T-cell (primary cell): ENCODE results near the gene MEX3C. TPM values are rescaled to one million over a fixed set of nuclear protein-coding genes. Genes with fewer than 3 reads are reported as not detected.

ENCODE experiments used
- ATAC-seq, 4 experiments: fragments of 200-7000 bp in 3 of 4; fragments of 150-1000 bp in 1 of 4; cut with Tn5 transposase; replicated peaks in 1 of 4; 1 replicate in 3 of 4; 2 replicates in 1 of 4; pipeline ENCODE4 v1.10.0; 2021; ENCODE audit warnings: moderate library complexity in 3 of 4, mild to moderate bottlenecking in 2 of 4, moderate number of reproducible peaks in 1 of 4
- CTCF ChIA-PET, 2 donors: fragments of 300-600 bp; sonication (Branson Sonifier 250); formaldehyde crosslinking; loops; one replicate each; lab custom pipeline; 2022; ENCODE audit warnings: antibody characterized with exemption in 2 of 2; lab: Charles Lee
- POLR2A ChIA-PET, 2 donors: fragments of 300-600 bp; sonication (Branson Sonifier 250); formaldehyde crosslinking; loops; one replicate each; lab custom pipeline; 2022; ENCODE audit warnings: antibody characterized with exemption in 2 of 2; lab: Charles Lee
- DNase-seq, 35 experiments: peaks; one replicate each; pipeline versions ENCODE4 v3.0.0 to v3.0.0-alpha.2; 2013 to 2023
- H3K27ac ChIP-seq: one replicate; pipeline ENCODE4 v1.5.1; 2013; ENCODE audit warnings: low read length
- H3K27me3 ChIP-seq, 2 experiments: replicated peaks in 1 of 2; 1 replicate in 1 of 2; 2 replicates in 1 of 2; pipeline versions ENCODE4 v1.6.1 to v1.7.0; 2013; ENCODE audit warnings: low read length in 1 of 2, mixed read lengths in 1 of 2; ENCODE audit not compliant: control insufficient read depth in 2 of 2, insufficient read depth in 2 of 2; ENCODE audit errors: extremely low read depth in 1 of 2
- H3K36me3 ChIP-seq, 2 donors: 1 replicate in 1 of 2; 2 replicates in 1 of 2; pipeline versions ENCODE4 v1.6.1 to v1.7.0; 2013; ENCODE audit warnings: low read length in 1 of 2; ENCODE audit not compliant: control insufficient read depth in 2 of 2, insufficient read depth in 1 of 2; ENCODE audit errors: extremely low read depth in 1 of 2
- H3K4me1 ChIP-seq, 2 experiments: 1 replicate in 1 of 2; 2 replicates in 1 of 2; pipeline versions ENCODE4 v1.6.1 to v1.7.0; 2013; ENCODE audit warnings: low read length in 2 of 2, mixed read lengths in 1 of 2; ENCODE audit not compliant: insufficient read depth in 2 of 2, control insufficient read depth in 1 of 2; ENCODE audit errors: extremely low read depth in 1 of 2
- H3K4me3 ChIP-seq, 2 donors: 1 replicate in 1 of 2; 2 replicates in 1 of 2; pipeline versions ENCODE4 v1.5.1 to v1.7.0; 2013; ENCODE audit warnings: mild to moderate bottlenecking in 2 of 2, low read length in 1 of 2, moderate library complexity in 1 of 2; ENCODE audit not compliant: control insufficient read depth in 1 of 2; ENCODE audit errors: extremely low read depth in 1 of 2
- H3K9me3 ChIP-seq: 2 replicates; pipeline ENCODE4 v1.7.0; 2013
- H3K27ac Mint-ChIP-seq, 2 donors: one replicate each; pipeline ENCODE4 v1.8.0; 2020 to 2021; ENCODE audit warnings: mild to moderate bottlenecking in 2 of 2, mixed read lengths in 2 of 2
- H3K27me3 Mint-ChIP-seq, 2 donors: one replicate each; pipeline ENCODE4 v1.8.0; 2021 to 2022; ENCODE audit warnings: mixed read lengths in 2 of 2
- H3K36me3 Mint-ChIP-seq: one replicate; pipeline ENCODE4 v1.8.0; 2021; ENCODE audit warnings: mixed read lengths
- H3K4me1 Mint-ChIP-seq, 3 donors: one replicate each; pipeline ENCODE4 v1.8.0; 2020 to 2022; ENCODE audit warnings: mixed read lengths in 3 of 3, mild to moderate bottlenecking in 1 of 3
- H3K4me3 Mint-ChIP-seq, 3 donors: one replicate each; pipeline ENCODE4 v1.8.0; 2020 to 2022; ENCODE audit warnings: mild to moderate bottlenecking in 3 of 3, mixed read lengths in 3 of 3, moderate library complexity in 3 of 3
- H3K9me3 Mint-ChIP-seq, 3 donors: one replicate each; pipeline ENCODE4 v1.8.0; 2020 to 2022; ENCODE audit warnings: mixed read lengths in 3 of 3
- WGBS: methylation state at CpG from one replicate; pipeline ENCODE4 v1.1.5; 2013; ENCODE audit warnings: missing lambda C conversion rate; ENCODE audit not compliant: insufficient coverage; 5-methylcytosine and 5-hydroxymethylcytosine counted together
- total RNA-seq, 35 experiments: library from RNA in 6 of 35; stranded (reverse) in 6 of 35; fragments of 120-200 nt in 1 of 35; gene quantifications; one replicate each; pipeline versions ENCODE4 v1.2.1 to v1.2.4 and lab custom pipeline; 2013 to 2026

The MEX3C gene
- total RNA-seq, 5 donors from 2014 or later (not counting 1 experiment from before 2014, with no cell fraction given) = 45.3 to 64.2 (median 52.0) TPM

DNA sequence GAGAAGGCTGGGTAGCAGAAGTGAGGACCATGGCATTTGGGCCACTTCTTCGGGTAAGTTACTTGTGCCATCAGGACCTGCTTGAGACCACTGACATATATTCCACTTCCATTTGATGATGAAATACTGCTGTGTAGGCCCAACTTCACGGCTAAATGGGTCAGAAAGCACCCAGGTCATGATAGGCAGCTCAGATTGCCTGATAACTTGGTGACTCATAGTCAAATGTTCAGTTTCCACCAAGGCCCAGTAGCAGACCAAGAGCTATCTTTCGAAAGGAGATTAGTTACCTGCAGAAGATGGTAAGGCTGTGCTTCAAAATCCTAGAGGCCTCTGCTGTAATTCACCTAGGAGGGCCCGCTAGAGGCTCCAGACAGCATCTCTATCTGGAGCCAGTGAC lies 31.8 kb upstream of the MEX3C start:
- ChIA-PET CTCF (no interaction called here), POLR2A (no interaction called here)
- 83% methylated on average over 4 of the region's 4 CpGs for WGBS
- Mint-ChIP-seq H3K27ac (no peak overlapping the region), H3K36me3 (no peaks in the 10 kb centered on the region), H3K27me3 (peaks cover 3 to 4% of the 10 kb centered on the region in 2 donors), H3K9me3 (peaks cover 0 to 4% (median 0%) of the 10 kb centered on the region in 3 donors), H3K4me3 (no peak overlapping the region), H3K4me1 (no peaks in the 10 kb centered on the region)
- Histone ChIP-seq H3K27ac (no peak overlapping the region), H3K4me1 (no peaks in the 10 kb centered on the region), H3K9me3 (no peaks in the 10 kb centered on the region), H3K4me3 (no peak overlapping the region), H3K36me3 (no peaks in the 10 kb centered on the region), H3K27me3 (no peaks in the 10 kb centered on the region)
- ATAC-seq = no peak
- no peak for DNase-seq

DNA sequence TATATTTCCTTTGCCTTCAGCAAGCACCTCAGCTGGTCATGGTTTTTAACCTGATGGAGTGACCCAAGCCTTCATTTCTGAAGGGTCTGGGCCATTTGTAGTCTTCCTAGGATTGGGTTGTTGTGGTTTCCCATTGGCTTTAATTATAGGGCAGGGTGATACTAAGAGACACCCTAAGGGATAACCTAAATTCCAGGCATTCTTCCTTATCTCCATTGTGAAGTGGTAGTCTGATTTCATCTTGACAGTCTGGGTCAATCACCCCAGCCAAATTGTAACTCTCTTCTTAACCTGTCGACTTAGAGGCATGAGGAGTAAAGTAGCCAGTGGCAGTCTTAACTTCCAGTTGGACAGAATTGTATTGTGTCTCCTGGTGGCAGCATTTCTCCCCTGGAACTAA lies 30.2 kb upstream of the MEX3C start:
- H3K27me3 ChIP-seq = no peaks in the 10 kb centered on the region
- no peaks in the 10 kb centered on the region for H3K9me3 ChIP-seq
- Mint-ChIP-seq H3K9me3 (peaks cover 0 to 4% (median 0%) of the 10 kb centered on the region in 3 donors), H3K4me1 (no peaks in the 10 kb centered on the region), H3K27me3 (peaks cover 0 to 3% of the 10 kb centered on the region in 2 donors), H3K36me3 (no peaks in the 10 kb centered on the region), H3K27ac (no peak overlapping the region), H3K4me3 (no peak overlapping the region)
- no peak for ATAC-seq
- H3K4me1 ChIP-seq = no peaks in the 10 kb centered on the region
- H3K36me3 ChIP-seq = no peaks in the 10 kb centered on the region
- no peak overlapping the region for H3K4me3 ChIP-seq
- ChIA-PET POLR2A (no interaction called here), CTCF (no interaction called here)
- no peak overlapping the region for H3K27ac ChIP-seq
- DNase-seq = no peak
- no CpG with 5 or more reads among the region's 1 CpG for WGBS

DNA sequence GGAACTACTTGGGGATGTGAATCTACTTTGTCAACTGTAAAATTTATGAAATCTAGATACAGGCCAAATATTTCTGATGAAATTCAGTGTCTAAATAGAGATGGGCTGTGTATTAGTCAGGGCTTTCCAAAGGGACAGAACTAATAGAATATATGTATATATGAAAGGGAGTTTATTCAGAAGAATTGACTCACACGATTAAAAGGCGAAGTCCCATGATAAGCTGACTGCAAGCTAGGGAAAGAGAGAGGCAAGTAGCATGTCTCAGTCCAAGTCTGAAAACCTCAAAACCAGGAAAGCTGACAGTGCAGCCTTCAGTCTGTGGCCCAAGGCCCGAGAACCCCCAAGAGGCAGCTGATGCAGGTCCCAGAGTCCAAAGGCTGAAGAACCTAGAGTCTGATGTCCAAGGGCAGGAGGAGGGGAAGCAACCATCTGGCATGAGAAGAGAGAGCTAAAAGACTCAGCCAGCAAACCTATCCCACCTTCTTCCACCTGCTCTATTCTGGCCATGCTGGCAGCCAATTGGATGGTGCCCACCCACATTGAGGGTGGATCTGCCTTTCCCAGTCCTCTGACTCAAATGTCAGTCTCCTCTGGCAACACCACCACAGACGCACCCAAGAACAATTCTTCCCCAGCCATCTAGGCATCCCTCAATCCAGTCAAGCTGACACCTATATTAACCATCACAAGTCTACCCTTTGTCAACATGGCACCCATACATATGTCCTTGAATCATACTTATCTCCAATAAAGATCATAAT lies 29.3 kb upstream of the MEX3C start:
- H3K4me3 ChIP-seq = no peak overlapping the region
- no peak for ATAC-seq
- H3K4me1 ChIP-seq = no peaks in the 10 kb centered on the region
- WGBS = 98% methylated on average over 3 of the region's 4 CpGs
- Mint-ChIP-seq H3K27me3 (peaks cover 0 to 3% of the 10 kb centered on the region in 2 donors), H3K9me3 (peaks cover 0 to 4% (median 0%) of the 10 kb centered on the region in 3 donors), H3K27ac (no peak overlapping the region), H3K4me3 (no peak overlapping the region), H3K36me3 (no peaks in the 10 kb centered on the region), H3K4me1 (no peaks in the 10 kb centered on the region)
- POLR2A ChIA-PET = interaction anchor here in 1 of 2 donors (0.6 kb wide), 1 partner anchor 22 kb away, joined by 3 read pairs; no protein-coding TSS in a partner anchor
- H3K27me3 ChIP-seq = no peaks in the 10 kb centered on the region
- no peak overlapping the region for H3K27ac ChIP-seq
- CTCF ChIA-PET = interaction anchor here in 1 of 2 donors (0.6 kb wide), 1 partner anchor 20 kb away, joined by 3 read pairs; no protein-coding TSS in a partner anchor
- no peaks in the 10 kb centered on the region for H3K36me3 ChIP-seq
- no peak for DNase-seq
- H3K9me3 ChIP-seq = no peaks in the 10 kb centered on the region

DNA sequence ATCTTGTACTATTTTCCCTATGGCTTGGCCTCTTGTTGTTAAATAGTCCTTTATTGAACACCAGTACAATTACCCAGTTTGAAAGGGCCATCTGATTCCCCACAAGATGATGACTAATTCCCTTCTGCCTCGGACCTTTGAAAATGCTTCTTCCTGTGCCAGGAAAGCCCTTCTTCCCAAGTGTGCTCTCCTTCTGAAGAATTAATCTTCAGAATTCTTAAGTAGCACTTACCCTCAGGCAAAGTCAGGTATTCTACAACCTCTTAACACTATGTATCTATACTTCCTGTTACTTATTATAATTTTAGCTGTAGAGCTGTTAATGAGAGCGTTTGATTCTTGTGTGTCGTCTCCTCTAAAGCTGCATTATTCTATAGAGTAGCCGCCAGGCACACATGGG lies 28.6 kb upstream of the MEX3C start:
- Mint-ChIP-seq H3K4me3 (no peak overlapping the region), H3K9me3 (peaks cover 0 to 8% (median 0%) of the 10 kb centered on the region in 3 donors), H3K4me1 (no peaks in the 10 kb centered on the region), H3K36me3 (no peaks in the 10 kb centered on the region), H3K27me3 (peaks cover 0 to 7% of the 10 kb centered on the region in 2 donors), H3K27ac (no peak overlapping the region)
- H3K4me3 ChIP-seq = no peak overlapping the region
- H3K27me3 ChIP-seq = no peaks in the 10 kb centered on the region
- no peak overlapping the region for H3K27ac ChIP-seq
- H3K4me1 ChIP-seq = no peaks in the 10 kb centered on the region
- no peaks in the 10 kb centered on the region for H3K36me3 ChIP-seq
- 100% methylated on average over 1 of the region's 4 CpGs for WGBS
- ATAC-seq = no peak
- no peak for DNase-seq
- CTCF ChIA-PET = interaction anchor here in 1 of 2 donors (0.6 kb wide), 1 partner anchor 28 kb away, joined by 5 read pairs; the partner anchor contains the start of gene MEX3C
- no peaks in the 10 kb centered on the region for H3K9me3 ChIP-seq
- POLR2A ChIA-PET = no interaction called here

DNA sequence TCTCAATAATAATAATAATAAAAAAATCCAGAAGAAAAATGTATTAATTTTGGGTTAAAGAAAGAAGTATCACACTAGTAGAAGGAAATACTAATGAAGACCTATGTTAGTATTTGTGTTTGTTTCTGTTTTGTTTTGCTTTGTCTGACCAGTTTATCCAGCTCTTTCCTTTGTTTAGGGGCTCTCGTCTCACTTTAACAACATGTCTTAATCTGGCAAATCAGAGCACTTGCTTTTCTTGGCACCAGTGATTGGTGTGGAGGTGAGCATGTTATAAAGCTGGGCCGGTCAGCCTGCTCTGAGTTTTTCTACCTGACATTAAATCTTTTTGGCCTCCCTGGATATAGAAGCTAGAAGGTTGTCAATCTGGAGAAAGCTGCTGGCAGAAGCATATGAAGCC lies 15.1 kb upstream of the MEX3C start:
- H3K4me1 ChIP-seq = peaks cover 0 to 10% of the 10 kb centered on the region in 2 experiments
- no peaks in the 10 kb centered on the region for H3K27me3 Mint-ChIP-seq
- no peaks in the 10 kb centered on the region for H3K9me3 ChIP-seq
- peaks cover 3% of the 10 kb centered on the region for H3K36me3 Mint-ChIP-seq
- no peaks in the 10 kb centered on the region for H3K9me3 Mint-ChIP-seq
- CTCF ChIA-PET = no interaction called here
- H3K36me3 ChIP-seq = no peaks in the 10 kb centered on the region
- H3K27me3 ChIP-seq = no peaks in the 10 kb centered on the region
- DNase-seq = no peak
- H3K4me1 Mint-ChIP-seq = peaks cover 10 to 15% (median 13%) of the 10 kb centered on the region in 3 donors
- no peak overlapping the region for H3K27ac Mint-ChIP-seq
- no peak for ATAC-seq
- WGBS = no CpG with 5 or more reads among the region's 2 CpGs
- POLR2A ChIA-PET = no interaction called here
- H3K27ac ChIP-seq = no peak overlapping the region
- no peak overlapping the region for H3K4me3 Mint-ChIP-seq
- H3K4me3 ChIP-seq = no peak overlapping the region

DNA sequence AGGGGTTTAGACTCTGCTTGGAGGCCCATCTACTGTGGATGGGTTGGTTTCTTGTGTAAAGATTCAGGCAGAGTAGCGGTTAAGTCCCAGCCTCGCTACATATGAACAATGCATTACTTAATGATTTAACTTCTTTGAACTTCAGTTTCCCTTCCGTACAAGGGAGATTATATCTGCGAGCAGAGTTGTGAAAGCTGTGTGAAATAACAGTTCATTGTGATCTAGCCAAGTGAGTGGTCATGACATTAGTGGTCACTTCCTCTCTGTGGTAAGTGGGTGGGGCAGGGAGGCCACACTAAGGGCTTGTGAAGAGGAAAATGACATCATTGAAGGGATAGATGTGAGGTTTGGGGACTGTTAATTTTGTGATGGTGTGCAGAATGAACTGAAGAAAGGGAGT lies 14.1 kb upstream of the MEX3C start:
- Histone ChIP-seq H3K27ac (peak overlapping the region; percentile 6), H3K9me3 (no peaks in the 10 kb centered on the region), H3K4me1 (peaks cover 0 to 10% of the 10 kb centered on the region in 2 experiments), H3K27me3 (no peaks in the 10 kb centered on the region), H3K4me3 (no peak overlapping the region), H3K36me3 (no peaks in the 10 kb centered on the region)
- 0% methylated on average over 1 of the region's 4 CpGs for WGBS
- peaks cover 10 to 15% (median 13%) of the 10 kb centered on the region in 3 donors for H3K4me1 Mint-ChIP-seq
- no peaks in the 10 kb centered on the region for H3K27me3 Mint-ChIP-seq
- H3K36me3 Mint-ChIP-seq = peaks cover 3% of the 10 kb centered on the region
- DNase-seq (peak in 28 of 35 experiments; percentile 8 to 62 (median 32)), ATAC-seq (peak; percentile 69 to 83 (median 74))
- peak overlapping the region; percentile 19 to 32 for H3K27ac Mint-ChIP-seq
- ChIA-PET CTCF (no interaction called here), POLR2A (no interaction called here)
- no peaks in the 10 kb centered on the region for H3K9me3 Mint-ChIP-seq
- H3K4me3 Mint-ChIP-seq = no peak overlapping the region
